Right lobe of liver (tissue), 4 donors: ENCODE results near the gene MMP13.
"Not testable (repeated sequence)": the region's sequence is repeated elsewhere in the genome, so short reads cannot be mapped to it uniquely, and the experiment has no call there.

Source experiments
- POLR2A ChIP-seq: fragments of 450-650 bp; IDR thresholded peaks from one replicate; pipeline ENCODE4 v1.6.1; 2017; ENCODE audit warnings: antibody characterized with exemption, mild to moderate bottlenecking
- TF ChIP-seq, protein P1 (sequence below), 4 donors: fragments of 200-600 bp in 3 of 4; fragments of 450-650 bp in 1 of 4; IDR thresholded peaks; one replicate each; pipeline versions ENCODE4 v1.5.1 to v1.8.0; 2016 to 2022; ENCODE audit warnings: antibody characterized with exemption in 4 of 4, mild to moderate bottlenecking in 2 of 4
- donor health status: DM: no; HTN: no; CAD: no.
- donor health status: DM: no; HTN: no; CAD: no.
- donor health status: DM: no; HTN: yes; CAD: no.

DNA sequence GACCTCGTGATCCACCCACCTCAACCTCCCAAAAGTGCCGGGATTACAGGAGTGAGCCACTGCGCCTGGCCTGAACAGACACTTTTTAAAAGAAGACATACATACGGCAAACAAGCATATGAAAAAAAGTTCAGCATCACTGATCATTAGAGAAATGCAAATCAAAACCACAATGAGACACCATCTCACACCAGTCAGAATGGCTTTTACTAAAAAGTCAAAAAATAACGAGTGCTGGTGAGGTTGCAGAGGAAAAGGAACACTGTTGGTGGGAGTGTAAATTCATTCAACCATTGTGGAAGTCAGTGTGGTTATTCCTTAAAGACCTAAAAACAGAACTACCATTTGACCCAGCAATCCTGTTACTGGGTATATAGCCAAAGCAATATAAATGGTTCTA, 48.7 kb upstream of the MMP13 start:
- TF ChIP-seq, protein P1, sequence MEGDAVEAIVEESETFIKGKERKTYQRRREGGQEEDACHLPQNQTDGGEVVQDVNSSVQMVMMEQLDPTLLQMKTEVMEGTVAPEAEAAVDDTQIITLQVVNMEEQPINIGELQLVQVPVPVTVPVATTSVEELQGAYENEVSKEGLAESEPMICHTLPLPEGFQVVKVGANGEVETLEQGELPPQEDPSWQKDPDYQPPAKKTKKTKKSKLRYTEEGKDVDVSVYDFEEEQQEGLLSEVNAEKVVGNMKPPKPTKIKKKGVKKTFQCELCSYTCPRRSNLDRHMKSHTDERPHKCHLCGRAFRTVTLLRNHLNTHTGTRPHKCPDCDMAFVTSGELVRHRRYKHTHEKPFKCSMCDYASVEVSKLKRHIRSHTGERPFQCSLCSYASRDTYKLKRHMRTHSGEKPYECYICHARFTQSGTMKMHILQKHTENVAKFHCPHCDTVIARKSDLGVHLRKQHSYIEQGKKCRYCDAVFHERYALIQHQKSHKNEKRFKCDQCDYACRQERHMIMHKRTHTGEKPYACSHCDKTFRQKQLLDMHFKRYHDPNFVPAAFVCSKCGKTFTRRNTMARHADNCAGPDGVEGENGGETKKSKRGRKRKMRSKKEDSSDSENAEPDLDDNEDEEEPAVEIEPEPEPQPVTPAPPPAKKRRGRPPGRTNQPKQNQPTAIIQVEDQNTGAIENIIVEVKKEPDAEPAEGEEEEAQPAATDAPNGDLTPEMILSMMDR (IDR thresholded peaks at IDR 0.05), result not testable (repeated sequence)
- not testable (repeated sequence) for TF ChIP-seq POLR2A
